ENCODE results near the gene SH2D1B.

DNA sequence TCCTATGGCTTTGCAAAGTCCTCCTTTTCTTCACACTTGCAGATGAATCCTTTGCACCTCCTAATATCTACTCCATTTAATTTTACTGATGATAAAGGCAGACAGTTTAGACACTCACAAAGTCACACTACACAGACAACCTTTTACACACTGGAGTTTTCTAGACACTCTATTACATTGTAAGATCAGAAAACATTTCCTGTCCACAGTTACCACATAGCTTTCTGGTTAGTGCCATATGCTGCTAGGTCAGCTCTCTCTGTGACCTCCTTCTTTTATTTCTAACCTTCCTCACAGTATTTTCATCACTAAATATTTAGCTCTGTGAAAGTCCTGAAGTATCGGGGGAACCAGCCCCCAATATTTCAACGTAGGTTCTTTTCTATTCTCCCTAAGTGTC, 5.1 kb downstream of the SH2D1B start:
- TF ChIP-seq, protein P1, sequence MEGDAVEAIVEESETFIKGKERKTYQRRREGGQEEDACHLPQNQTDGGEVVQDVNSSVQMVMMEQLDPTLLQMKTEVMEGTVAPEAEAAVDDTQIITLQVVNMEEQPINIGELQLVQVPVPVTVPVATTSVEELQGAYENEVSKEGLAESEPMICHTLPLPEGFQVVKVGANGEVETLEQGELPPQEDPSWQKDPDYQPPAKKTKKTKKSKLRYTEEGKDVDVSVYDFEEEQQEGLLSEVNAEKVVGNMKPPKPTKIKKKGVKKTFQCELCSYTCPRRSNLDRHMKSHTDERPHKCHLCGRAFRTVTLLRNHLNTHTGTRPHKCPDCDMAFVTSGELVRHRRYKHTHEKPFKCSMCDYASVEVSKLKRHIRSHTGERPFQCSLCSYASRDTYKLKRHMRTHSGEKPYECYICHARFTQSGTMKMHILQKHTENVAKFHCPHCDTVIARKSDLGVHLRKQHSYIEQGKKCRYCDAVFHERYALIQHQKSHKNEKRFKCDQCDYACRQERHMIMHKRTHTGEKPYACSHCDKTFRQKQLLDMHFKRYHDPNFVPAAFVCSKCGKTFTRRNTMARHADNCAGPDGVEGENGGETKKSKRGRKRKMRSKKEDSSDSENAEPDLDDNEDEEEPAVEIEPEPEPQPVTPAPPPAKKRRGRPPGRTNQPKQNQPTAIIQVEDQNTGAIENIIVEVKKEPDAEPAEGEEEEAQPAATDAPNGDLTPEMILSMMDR (IDR thresholded peaks at IDR 0.05; ENCODE audit: poor library complexity): no peak
- TF ChIP-seq EZH2 (IDR thresholded peaks at IDR 0.05; ENCODE audit: borderline replicate concordance) (no peak), EZH2phosphoT487 (IDR thresholded peaks at IDR 0.05; ENCODE audit: low read depth, severe bottlenecking, unreplicated experiment) (no peak)

Data from hepatocyte (in vitro differentiated cells).